Epidermal melanocyte (primary cell): Measurements from ENCODE around the gene MEX3D.

Source experiments
- DNase-seq: peaks from one replicate; pipeline ENCODE4 v3.0.0; 2011; ENCODE audit warnings: low spot score; ENCODE audit not compliant: insufficient read length

Gene MEX3D

GRCh38 chr19:1505012-1505411 is 63.1 kb downstream of the MEX3D start:
- no peak for DNase-seq
